ENCODE results near the gene BFSP2. TPM values are rescaled to one million over a fixed set of nuclear protein-coding genes. Genes with fewer than 3 reads are reported as not detected.
"Not testable (repeated sequence)": the region's sequence is repeated elsewhere in the genome, so short reads cannot be mapped to it uniquely, and the experiment has no call there.

Gene BFSP2
- total RNA-seq, 1 donor from 2014 or later: not detected

DNA sequence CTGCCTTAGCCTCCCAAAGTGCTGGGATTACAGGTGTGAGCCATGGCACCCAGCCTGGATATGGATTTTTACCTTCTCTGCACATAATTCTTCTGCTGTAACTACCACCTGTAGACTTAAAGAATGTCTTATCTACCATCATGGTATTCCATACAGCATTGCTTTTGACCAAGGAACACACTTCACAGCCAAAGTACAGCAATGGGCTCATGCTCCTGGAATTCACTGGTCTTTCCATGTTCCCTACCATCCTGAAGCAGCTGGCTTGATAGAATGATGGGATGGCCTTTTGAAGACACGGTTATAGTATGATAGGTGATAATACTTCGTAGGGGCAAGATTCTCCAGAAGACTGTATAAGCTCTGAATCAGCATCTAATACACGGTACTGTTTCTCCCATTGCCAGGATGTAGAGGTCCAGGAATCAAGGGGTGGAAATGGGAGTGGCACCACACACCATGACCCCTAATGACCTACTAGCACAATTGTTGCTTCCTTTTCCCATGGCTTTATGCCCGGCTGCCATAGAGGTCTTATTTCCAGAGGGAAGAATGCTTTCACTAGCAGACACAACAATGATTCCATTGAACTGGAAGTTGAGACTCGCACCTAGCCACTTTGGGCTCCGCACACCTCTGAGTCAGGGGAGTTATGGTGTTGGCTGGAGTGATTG is 112.7 kb downstream of the BFSP2 start:
- DNase-seq (ENCODE audit: low read depth in 2 of 2): peak; percentile 66 to 81

DNA sequence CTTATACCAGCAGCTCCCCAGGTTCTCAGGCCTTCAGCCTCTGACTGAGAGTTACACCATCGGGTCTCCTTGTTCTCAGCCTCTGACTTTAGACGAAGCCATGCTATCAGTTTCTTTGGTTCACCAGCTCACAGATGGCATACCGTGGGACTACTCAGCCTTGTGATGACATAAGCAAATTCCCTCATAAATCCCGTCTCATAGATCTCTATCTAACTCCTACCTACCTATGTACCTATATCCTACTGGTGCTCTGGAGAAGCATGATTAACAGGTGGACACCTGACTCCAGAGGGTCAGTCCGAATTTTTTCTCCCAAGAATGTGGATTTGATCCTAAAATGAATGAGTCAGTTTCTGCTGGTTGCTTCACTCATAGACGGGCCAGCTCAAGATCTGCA is 114.6 kb downstream of the BFSP2 start:
- no peak for DNase-seq (ENCODE audit: low read depth in 2 of 2)

- DNase-seq (ENCODE audit: low read depth in 2 of 2): no peak
These were observed 115.3 kb downstream of the BFSP2 start for GRCh38 chr3:133515127-133515526.

DNA sequence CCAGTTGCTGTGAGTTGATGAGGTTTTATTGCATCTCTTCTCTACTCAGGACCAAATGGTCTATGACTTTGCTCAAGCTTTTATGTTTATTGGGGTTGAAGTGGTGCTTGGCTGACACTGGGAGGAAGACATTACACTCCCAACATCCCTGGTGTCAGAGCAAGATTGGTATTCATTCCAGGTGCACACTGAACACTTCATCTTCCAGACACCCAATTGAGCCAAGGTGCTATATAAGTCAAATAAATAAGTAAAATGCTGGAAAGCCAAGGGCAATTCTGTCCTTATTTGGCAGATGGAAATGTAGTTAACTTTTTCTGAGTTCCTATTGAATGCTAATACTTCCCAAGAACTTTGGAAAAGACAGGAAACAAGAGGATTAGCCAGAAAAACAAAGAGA is 120.4 kb downstream of the BFSP2 start:
- no peak for DNase-seq (ENCODE audit: low read depth in 2 of 2)

DNA sequence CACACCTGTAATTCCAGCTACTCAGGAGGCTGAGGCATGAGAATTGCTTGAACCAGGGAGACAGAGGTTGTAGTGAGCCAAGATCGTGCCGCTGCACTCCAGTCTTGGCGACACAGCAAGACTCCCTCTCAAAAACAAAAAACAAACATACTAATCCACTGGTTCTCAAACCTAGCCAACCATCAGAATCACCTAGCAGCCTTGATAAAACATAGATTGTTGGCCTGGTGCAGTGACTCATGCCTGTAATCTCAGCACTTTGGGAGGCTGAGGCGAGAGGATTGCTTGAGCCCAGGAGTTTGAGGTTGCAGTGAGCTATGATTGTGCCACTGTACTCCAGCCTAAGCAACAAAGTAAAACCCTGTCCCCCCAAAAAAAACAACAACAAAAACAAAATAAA is 121.1 kb downstream of the BFSP2 start:
- not testable (repeated sequence) for DNase-seq (ENCODE audit: low read depth in 2 of 2)

GRCh38 chr3:133521946-133522345 is 122.1 kb downstream of the BFSP2 start:
- no peak for DNase-seq (ENCODE audit: low read depth in 2 of 2)

- peak in 1 of 2 donors; percentile 30 for DNase-seq (ENCODE audit: low read depth in 2 of 2)
These were observed 123.9 kb downstream of the BFSP2 start for GRCh38 chr3:133523758-133524157.

Other genes with a start within 250 kb of the BFSP2 start
- gene CDV3, start 173.6 kb downstream of the BFSP2 start, total RNA-seq: 141 and 168 TPM in 2 replicates